SK-N-SH (cell line): ENCODE data around the gene GALK2.

ENCODE experiments used
- EP300 ChIP-seq, 2 experiments: IDR thresholded peaks; 2 replicates each; pipeline versions ENCODE4 v1.4.0 to v1.6.1; 2012; ENCODE audit warnings: borderline replicate concordance in 1 of 2, low read depth in 1 of 2, low read length in 1 of 2
- FOXJ3 ChIP-seq: sonication (generic); formaldehyde crosslinking; IDR thresholded peaks from 2 replicates; pipeline ENCODE4 v1.5.1; 2020; ENCODE audit warnings: mild to moderate bottlenecking, missing genetic modification reagents
- GABPA ChIP-seq: IDR thresholded peaks from 2 replicates; pipeline ENCODE4 v1.4.0; 2012; ENCODE audit warnings: low read depth, mild to moderate bottlenecking
- GATA2 ChIP-seq: sonication (generic); formaldehyde crosslinking; IDR thresholded peaks from 2 replicates; pipeline ENCODE4 v1.5.0; 2020; ENCODE audit warnings: mild to moderate bottlenecking, missing genetic modification reagents
- JUND ChIP-seq: IDR thresholded peaks from 2 replicates; pipeline ENCODE4 v1.4.0; 2012
- PBX3 ChIP-seq: IDR thresholded peaks from 2 replicates; pipeline ENCODE4; 2012
- POLR2AphosphoS5 ChIP-seq: IDR thresholded peaks from 2 replicates; pipeline ENCODE4 v1.6.1; 2012; ENCODE audit warnings: low read depth, low read length
- RAD21 ChIP-seq: IDR thresholded peaks from 2 replicates; pipeline ENCODE4 v1.6.1; 2012; ENCODE audit warnings: mild to moderate bottlenecking, low read length
- REST ChIP-seq: IDR thresholded peaks from 2 replicates; pipeline ENCODE4 v1.6.1; 2012; ENCODE audit warnings: mild to moderate bottlenecking, low read depth, low read length, moderate library complexity
- SIN3A ChIP-seq: IDR thresholded peaks from 2 replicates; pipeline ENCODE4 v1.6.1; 2012; ENCODE audit warnings: low read depth, mild to moderate bottlenecking, low read length, moderate library complexity, borderline replicate concordance
- SMC3 ChIP-seq: IDR thresholded peaks from 2 replicates; pipeline ENCODE4 v1.6.1; 2012; ENCODE audit warnings: low read depth, low read length, improper control_type of control experiment
- TF ChIP-seq, protein P1 (sequence below): fragments of 200-600 bp; sonication (generic); IDR thresholded peaks from 2 replicates; pipeline ENCODE4 v1.6.1; 2017; ENCODE audit warnings: antibody characterized with exemption, mild to moderate bottlenecking, moderate library complexity
- TF ChIP-seq, protein P2 (sequence below): IDR thresholded peaks from 2 replicates; pipeline ENCODE4 v1.4.0; 2012; ENCODE audit warnings: low read depth

DNA sequence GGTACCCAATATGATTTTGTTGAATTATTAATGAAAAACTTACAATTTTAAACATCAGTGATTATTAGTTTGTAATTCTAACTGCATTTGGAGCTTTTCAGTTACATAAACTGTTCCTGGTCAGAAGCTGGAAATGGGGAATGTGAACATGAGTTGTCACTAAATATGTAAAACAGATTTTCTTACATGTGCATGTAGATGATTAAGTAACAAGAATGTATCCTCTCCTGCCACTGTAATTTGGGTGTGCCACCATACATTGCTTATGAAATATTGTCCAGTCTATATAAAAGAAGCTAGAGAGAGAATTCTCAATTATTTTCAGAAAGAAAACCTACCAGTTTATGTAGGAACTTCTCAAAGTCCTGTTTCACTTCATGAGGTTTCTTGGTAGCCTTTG, 161.4 kb downstream of the GALK2 start:
- TF ChIP-seq RAD21: no peak
- TF ChIP-seq SIN3A: no peak
- TF ChIP-seq, protein P1, sequence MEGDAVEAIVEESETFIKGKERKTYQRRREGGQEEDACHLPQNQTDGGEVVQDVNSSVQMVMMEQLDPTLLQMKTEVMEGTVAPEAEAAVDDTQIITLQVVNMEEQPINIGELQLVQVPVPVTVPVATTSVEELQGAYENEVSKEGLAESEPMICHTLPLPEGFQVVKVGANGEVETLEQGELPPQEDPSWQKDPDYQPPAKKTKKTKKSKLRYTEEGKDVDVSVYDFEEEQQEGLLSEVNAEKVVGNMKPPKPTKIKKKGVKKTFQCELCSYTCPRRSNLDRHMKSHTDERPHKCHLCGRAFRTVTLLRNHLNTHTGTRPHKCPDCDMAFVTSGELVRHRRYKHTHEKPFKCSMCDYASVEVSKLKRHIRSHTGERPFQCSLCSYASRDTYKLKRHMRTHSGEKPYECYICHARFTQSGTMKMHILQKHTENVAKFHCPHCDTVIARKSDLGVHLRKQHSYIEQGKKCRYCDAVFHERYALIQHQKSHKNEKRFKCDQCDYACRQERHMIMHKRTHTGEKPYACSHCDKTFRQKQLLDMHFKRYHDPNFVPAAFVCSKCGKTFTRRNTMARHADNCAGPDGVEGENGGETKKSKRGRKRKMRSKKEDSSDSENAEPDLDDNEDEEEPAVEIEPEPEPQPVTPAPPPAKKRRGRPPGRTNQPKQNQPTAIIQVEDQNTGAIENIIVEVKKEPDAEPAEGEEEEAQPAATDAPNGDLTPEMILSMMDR: no peak
- no peak for TF ChIP-seq EP300 (IDR thresholded peaks at IDR 0.05; ENCODE audit: borderline replicate concordance in 1 of 2, low read depth in 1 of 2, low read length in 1 of 2)
- TF ChIP-seq POLR2AphosphoS5: no peak
- TF ChIP-seq GATA2 (CRISPR knock-in tag): no peak
- TF ChIP-seq JUND: no peak
- TF ChIP-seq GABPA: no peak
- TF ChIP-seq SMC3: no peak
- TF ChIP-seq, protein P2, sequence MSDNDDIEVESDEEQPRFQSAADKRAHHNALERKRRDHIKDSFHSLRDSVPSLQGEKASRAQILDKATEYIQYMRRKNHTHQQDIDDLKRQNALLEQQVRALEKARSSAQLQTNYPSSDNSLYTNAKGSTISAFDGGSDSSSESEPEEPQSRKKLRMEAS: no peak
- no peak for TF ChIP-seq REST
- no peak for TF ChIP-seq FOXJ3 (CRISPR knock-in tag)
- TF ChIP-seq PBX3: no peak
